Measurements from ENCODE around the gene CAPN3.

DNA sequence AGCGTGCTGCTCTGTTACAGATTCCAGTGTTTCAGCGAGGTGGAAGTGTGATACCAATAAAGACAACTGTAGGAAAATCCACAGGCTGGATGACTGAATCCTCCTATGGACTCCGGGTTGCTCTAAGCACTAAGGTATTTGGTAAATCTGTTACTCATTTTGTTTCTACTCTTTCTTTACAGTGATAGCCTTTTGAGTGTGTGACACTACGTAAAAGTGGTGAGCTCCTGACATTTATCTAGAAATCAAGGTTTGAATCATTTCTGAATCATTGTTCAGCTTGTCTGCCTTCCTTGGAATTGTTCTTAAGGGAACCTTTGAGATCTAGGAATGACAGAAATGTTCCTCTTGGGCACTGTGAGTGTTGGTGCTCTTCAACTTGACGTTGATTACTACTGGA is 11.2 kb upstream of the CAPN3 start:
- TF ChIP-seq EZH2 (IDR thresholded peaks at IDR 0.05; ENCODE audit: borderline replicate concordance, low read depth, low read length, severe bottlenecking) = no peak
- TF ChIP-seq CTCF (IDR thresholded peaks at IDR 0.05; ENCODE audit: extremely low read depth in 1 of 2, insufficient read depth in 1 of 2, low read depth in 1 of 2, low read length in 2 of 2) = no peak
- no peak for TF ChIP-seq POLR2AphosphoS5 (IDR thresholded peaks at IDR 0.05; ENCODE audit: insufficient read depth, low read depth, low read length)
- TF ChIP-seq POLR2A (IDR thresholded peaks at IDR 0.05; ENCODE audit: low read depth, low read length) = no peak
- TF ChIP-seq, protein P1, sequence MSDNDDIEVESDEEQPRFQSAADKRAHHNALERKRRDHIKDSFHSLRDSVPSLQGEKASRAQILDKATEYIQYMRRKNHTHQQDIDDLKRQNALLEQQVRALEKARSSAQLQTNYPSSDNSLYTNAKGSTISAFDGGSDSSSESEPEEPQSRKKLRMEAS (IDR thresholded peaks at IDR 0.05; ENCODE audit: insufficient read depth, insufficient read length) = no peak
- TF ChIP-seq MYC (IDR thresholded peaks at IDR 0.05; ENCODE audit: low read depth, low read length) = no peak

All from endothelial cell of umbilical vein (primary cell).